Measurements from ENCODE around the gene PCNP.

The PCNP gene

GRCh38 chr3:101529816-101530685, 43.9 kb upstream of the PCNP start:
- no peak overlapping the region for H3K4me2 ChIP-seq (ENCODE audit: low read length, poor library complexity, severe bottlenecking)
- 55% methylated on average over 2 of the region's 4 CpGs for WGBS
- H2BK12ac ChIP-seq (ENCODE audit: low read length in 2 of 2), result peak overlapping the region; percentile 18 to 83
- H3K9ac ChIP-seq (ENCODE audit: low read length), result no peak overlapping the region
- peaks cover 10 to 14% of the 10 kb centered on the region in 2 experiments for H3K27me3 ChIP-seq (ENCODE audit: control insufficient read depth in 1 of 2, insufficient read depth in 1 of 2, low read length in 2 of 2)
- no peak overlapping the region for H2AK5ac ChIP-seq (ENCODE audit: low read length, severe bottlenecking)
- no peaks in the 10 kb centered on the region for H3K36me3 ChIP-seq (ENCODE audit: control insufficient read depth in 1 of 2, insufficient read depth in 2 of 2, low read depth in 1 of 2, low read length in 2 of 2)
- DNase-seq, result no peak
- H2BK120ac ChIP-seq (ENCODE audit: low read depth, low read length), result no peak overlapping the region
- no peak overlapping the region for H3K14ac ChIP-seq (ENCODE audit: low read length in 2 of 2)
- peak overlapping the region; percentile 9 for H4K91ac ChIP-seq (ENCODE audit: low read length)
- peak overlapping the region; percentile 23 to 78 for H3K18ac ChIP-seq (ENCODE audit: low read depth in 1 of 2, low read length in 2 of 2)
- no peak overlapping the region for H2BK15ac ChIP-seq (ENCODE audit: low read depth, poor library complexity, severe bottlenecking)
- H3K9me3 ChIP-seq (ENCODE audit: control insufficient read depth, low read length), result no peaks in the 10 kb centered on the region
- H2BK5ac ChIP-seq (ENCODE audit: low read depth, low read length, poor library complexity, severe bottlenecking), result no peak overlapping the region
- H3K23ac ChIP-seq (ENCODE audit: low read length in 2 of 2), result no peak overlapping the region
- H3K27ac ChIP-seq (ENCODE audit: low read length, poor library complexity, severe bottlenecking), result no peak overlapping the region
- H2AFZ ChIP-seq (ENCODE audit: low read depth, low read length), result no peak overlapping the region
- no peaks in the 10 kb centered on the region for H3K4me1 ChIP-seq (ENCODE audit: control insufficient read depth, insufficient read depth, low read depth, low read length)
- no peak overlapping the region for H3K4me3 ChIP-seq (ENCODE audit: insufficient read depth in 1 of 2, low read depth in 1 of 2, low read length in 2 of 2)
- no peak overlapping the region for H3K4ac ChIP-seq (ENCODE audit: low read depth in 1 of 2, low read length in 2 of 2)
- no peak overlapping the region for H4K8ac ChIP-seq (ENCODE audit: low read length)
- no peaks in the 10 kb centered on the region for H3K79me1 ChIP-seq (replicated peaks; ENCODE audit: low read length, poor library complexity, severe bottlenecking)

GRCh38 chr3:101530686-101531047, 43.3 kb upstream of the PCNP start:
- H3K27ac ChIP-seq (ENCODE audit: low read length, poor library complexity, severe bottlenecking), result no peak overlapping the region
- H3K9ac ChIP-seq (ENCODE audit: low read length), result no peak overlapping the region
- no peak overlapping the region for H3K23ac ChIP-seq (ENCODE audit: low read length in 2 of 2)
- H3K79me1 ChIP-seq (replicated peaks; ENCODE audit: low read length, poor library complexity, severe bottlenecking), result no peaks in the 10 kb centered on the region
- H3K4me1 ChIP-seq (ENCODE audit: control insufficient read depth, insufficient read depth, low read depth, low read length), result no peaks in the 10 kb centered on the region
- WGBS, result no CpG with 5 or more reads among the region's 2 CpGs
- no peak overlapping the region for H3K4me3 ChIP-seq (ENCODE audit: insufficient read depth in 1 of 2, low read depth in 1 of 2, low read length in 2 of 2)
- H2BK15ac ChIP-seq (ENCODE audit: low read depth, poor library complexity, severe bottlenecking), result no peak overlapping the region
- H2BK12ac ChIP-seq (ENCODE audit: low read length in 2 of 2), result peak overlapping the region; percentile 18 to 71
- DNase-seq, result no peak
- no peak overlapping the region for H2BK5ac ChIP-seq (ENCODE audit: low read depth, low read length, poor library complexity, severe bottlenecking)
- no peak overlapping the region for H2BK120ac ChIP-seq (ENCODE audit: low read depth, low read length)
- H3K27me3 ChIP-seq (ENCODE audit: control insufficient read depth in 1 of 2, insufficient read depth in 1 of 2, low read length in 2 of 2), result peaks cover 10 to 14% of the 10 kb centered on the region in 2 experiments
- H4K8ac ChIP-seq (ENCODE audit: low read length), result no peak overlapping the region
- H3K4me2 ChIP-seq (ENCODE audit: low read length, poor library complexity, severe bottlenecking), result no peak overlapping the region
- H4K91ac ChIP-seq (ENCODE audit: low read length), result no peak overlapping the region
- H3K14ac ChIP-seq (ENCODE audit: low read length in 2 of 2), result no peak overlapping the region
- no peak overlapping the region for H3K4ac ChIP-seq (ENCODE audit: low read depth in 1 of 2, low read length in 2 of 2)
- no peaks in the 10 kb centered on the region for H3K36me3 ChIP-seq (ENCODE audit: control insufficient read depth in 1 of 2, insufficient read depth in 2 of 2, low read depth in 1 of 2, low read length in 2 of 2)
- H2AK5ac ChIP-seq (ENCODE audit: low read length, severe bottlenecking), result no peak overlapping the region
- H3K9me3 ChIP-seq (ENCODE audit: control insufficient read depth, low read length), result no peaks in the 10 kb centered on the region
- no peak overlapping the region for H2AFZ ChIP-seq (ENCODE audit: low read depth, low read length)
- peak overlapping the region; percentile 23 to 78 for H3K18ac ChIP-seq (ENCODE audit: low read depth in 1 of 2, low read length in 2 of 2)

GRCh38 chr3:101531473-101532086, 42.4 kb upstream of the PCNP start:
- no peak overlapping the region for H3K4me3 ChIP-seq (ENCODE audit: insufficient read depth in 1 of 2, low read depth in 1 of 2, low read length in 2 of 2)
- no peak overlapping the region for H3K18ac ChIP-seq (ENCODE audit: low read depth in 1 of 2, low read length in 2 of 2)
- H4K8ac ChIP-seq (ENCODE audit: low read length), result no peak overlapping the region
- H2BK12ac ChIP-seq (ENCODE audit: low read length in 2 of 2), result no peak overlapping the region
- no peak overlapping the region for H2BK15ac ChIP-seq (ENCODE audit: low read depth, poor library complexity, severe bottlenecking)
- no peak overlapping the region for H3K4me2 ChIP-seq (ENCODE audit: low read length, poor library complexity, severe bottlenecking)
- peak; percentile 50 for DNase-seq
- H3K4me1 ChIP-seq (ENCODE audit: control insufficient read depth, insufficient read depth, low read depth, low read length), result no peaks in the 10 kb centered on the region
- H2BK120ac ChIP-seq (ENCODE audit: low read depth, low read length), result peak overlapping the region; percentile 56
- H3K4ac ChIP-seq (ENCODE audit: low read depth in 1 of 2, low read length in 2 of 2), result no peak overlapping the region
- peaks cover 10 to 14% of the 10 kb centered on the region in 2 experiments for H3K27me3 ChIP-seq (ENCODE audit: control insufficient read depth in 1 of 2, insufficient read depth in 1 of 2, low read length in 2 of 2)
- no peak overlapping the region for H2AFZ ChIP-seq (ENCODE audit: low read depth, low read length)
- no peak overlapping the region for H3K23ac ChIP-seq (ENCODE audit: low read length in 2 of 2)
- 17% methylated on average over 1 of the region's 2 CpGs for WGBS
- no peak overlapping the region for H3K9ac ChIP-seq (ENCODE audit: low read length)
- no peaks in the 10 kb centered on the region for H3K79me1 ChIP-seq (replicated peaks; ENCODE audit: low read length, poor library complexity, severe bottlenecking)
- H2AK5ac ChIP-seq (ENCODE audit: low read length, severe bottlenecking), result no peak overlapping the region
- no peaks in the 10 kb centered on the region for H3K9me3 ChIP-seq (ENCODE audit: control insufficient read depth, low read length)
- H4K91ac ChIP-seq (ENCODE audit: low read length), result no peak overlapping the region
- no peaks in the 10 kb centered on the region for H3K36me3 ChIP-seq (ENCODE audit: control insufficient read depth in 1 of 2, insufficient read depth in 2 of 2, low read depth in 1 of 2, low read length in 2 of 2)
- H3K14ac ChIP-seq (ENCODE audit: low read length in 2 of 2), result no peak overlapping the region
- no peak overlapping the region for H2BK5ac ChIP-seq (ENCODE audit: low read depth, low read length, poor library complexity, severe bottlenecking)
- H3K27ac ChIP-seq (ENCODE audit: low read length, poor library complexity, severe bottlenecking), result no peak overlapping the region

All from mesenchymal stem cell (in vitro differentiated cells and primary cell).